Colonic mucosa (tissue), 4 donors: ENCODE data around the gene ARTN. TPM values are rescaled to one million over a fixed set of nuclear protein-coding genes. Genes with fewer than 3 reads are reported as not detected.
A peak's percentile ranks its signal among the peaks of the same experiment; 100 is the strongest.

Experiments
- DNase-seq: peaks from one replicate; pipeline ENCODE4 v3.0.0-alpha.2; 2020
- H3K27ac ChIP-seq: fragments of 200-600 bp; one replicate; pipeline ENCODE4 v1.8.0; 2021
- H3K27me3 ChIP-seq: fragments of 200-600 bp; one replicate; pipeline ENCODE4 v1.8.0; 2021
- H3K36me3 ChIP-seq: fragments of 200-600 bp; one replicate; pipeline ENCODE4 v1.8.0; 2021
- H3K4me1 ChIP-seq: fragments of 200-600 bp; one replicate; pipeline ENCODE4 v1.8.0; 2021; ENCODE audit warnings: mild to moderate bottlenecking
- H3K4me3 ChIP-seq: fragments of 200-600 bp; one replicate; pipeline ENCODE4 v1.8.0; 2021
- H3K9ac ChIP-seq, 2 donors: one replicate each; pipeline ENCODE4 v1.7.0; 2013; ENCODE audit warnings: control low read depth in 2 of 2, low read depth in 2 of 2, low read length in 2 of 2
- H3K9me3 ChIP-seq: fragments of 200-600 bp; one replicate; pipeline ENCODE4 v1.8.0; 2021
- CTCF ChIP-seq: fragments of 200-600 bp; IDR thresholded peaks from one replicate; pipeline ENCODE4 v1.8.0; 2022; ENCODE audit warnings: antibody characterized with exemption, mild to moderate bottlenecking
- intact Hi-C: fragments of 100-400 bp; cut with DNase I; formaldehyde crosslinking; loops from one replicate; pipeline ENCODE4 v1.14.1; 2022
- total RNA-seq, 2 donors: library from RNA; stranded (reverse); fragmentation: NEBNext Ultra II Directional in 1 of 2; extraction: Animal tissue kit (Norgen Biotek cat#: 25700) in 1 of 2; gene quantifications; one replicate each; pipeline ENCODE4 v1.2.1, GENCODE V29; 2021
- donor health status: healthy.
- donor health status: DM: no; HTN: no; CAD: no.
- donor health status: DM: no; HTN: no; CAD: no.

ARTN gene
- total RNA-seq, 2 donors from 2014 or later: 5.1 to 8.3 TPM

- peak; percentile 83 for DNase-seq
- Histone ChIP-seq H3K9ac (peak overlapping the region in 1 of 2 donors; percentile 72), H3K9me3 (no peaks in the 10 kb centered on the region), H3K27ac (peak overlapping the region; percentile 53), H3K4me1 (peaks cover 28% of the 10 kb centered on the region), H3K27me3 (no peaks in the 10 kb centered on the region), H3K36me3 (no peaks in the 10 kb centered on the region), H3K4me3 (no peak overlapping the region)
- intact Hi-C loops: no loop called here
- no peak for TF ChIP-seq CTCF
Measured at GRCh38 chr1:43981135-43981491, 47.5 kb downstream of the ARTN start.

- no peak for DNase-seq
- H3K4me3 ChIP-seq: no peak overlapping the region
Measured at GRCh38 chr1:43981636-43982035, 48.0 kb downstream of the ARTN start.

DNA sequence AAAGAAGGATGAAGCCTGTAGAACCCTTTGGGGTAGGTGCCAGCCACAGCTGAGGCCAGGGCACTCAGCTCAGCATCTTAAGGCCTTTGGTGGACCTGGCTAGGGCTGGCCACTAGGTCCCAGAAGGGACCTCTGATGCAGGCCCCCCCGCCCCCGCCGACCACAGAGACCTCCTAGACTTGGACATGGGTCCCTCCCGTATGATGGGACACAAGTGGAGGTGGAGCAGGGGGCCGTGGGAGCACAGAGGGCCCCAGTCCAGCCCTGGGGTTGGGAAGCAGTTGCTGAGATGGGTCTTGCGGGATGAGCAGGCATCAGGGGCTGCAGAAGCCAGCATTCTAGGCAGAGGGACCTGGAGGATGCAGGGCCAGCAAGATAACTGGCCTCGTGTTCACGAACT lies 48.6 kb downstream of the ARTN start:
- no peak for TF ChIP-seq CTCF
- H3K27me3 ChIP-seq: no peaks in the 10 kb centered on the region
- intact Hi-C loops: no loop called here
- H3K36me3 ChIP-seq: no peaks in the 10 kb centered on the region
- DNase-seq: no peak
- no peak overlapping the region for H3K27ac ChIP-seq
- peaks cover 19% of the 10 kb centered on the region for H3K4me1 ChIP-seq
- no peaks in the 10 kb centered on the region for H3K9me3 ChIP-seq
- no peak overlapping the region for H3K9ac ChIP-seq
- H3K4me3 ChIP-seq: no peak overlapping the region

More at GRCh38 chr1:43981636-43982035, 48.0 kb downstream of the ARTN start:
- Histone ChIP-seq H3K4me1 (peaks cover 25% of the 10 kb centered on the region), H3K27ac (no peak overlapping the region), H3K27me3 (no peaks in the 10 kb centered on the region), H3K9me3 (no peaks in the 10 kb centered on the region), H3K9ac (no peak overlapping the region), H3K36me3 (no peaks in the 10 kb centered on the region)
- no peak for TF ChIP-seq CTCF
- intact Hi-C loops: no loop called here

GRCh38 chr1:43982808-43983207 lies 49.2 kb downstream of the ARTN start:
- Histone ChIP-seq H3K27me3 (no peaks in the 10 kb centered on the region), H3K27ac (no peak overlapping the region), H3K4me1 (peaks cover 19% of the 10 kb centered on the region), H3K4me3 (no peak overlapping the region), H3K9ac (no peak overlapping the region), H3K9me3 (no peaks in the 10 kb centered on the region), H3K36me3 (no peaks in the 10 kb centered on the region)
- DNase-seq: no peak
- TF ChIP-seq CTCF: no peak
- intact Hi-C loops: no loop called here

DNA sequence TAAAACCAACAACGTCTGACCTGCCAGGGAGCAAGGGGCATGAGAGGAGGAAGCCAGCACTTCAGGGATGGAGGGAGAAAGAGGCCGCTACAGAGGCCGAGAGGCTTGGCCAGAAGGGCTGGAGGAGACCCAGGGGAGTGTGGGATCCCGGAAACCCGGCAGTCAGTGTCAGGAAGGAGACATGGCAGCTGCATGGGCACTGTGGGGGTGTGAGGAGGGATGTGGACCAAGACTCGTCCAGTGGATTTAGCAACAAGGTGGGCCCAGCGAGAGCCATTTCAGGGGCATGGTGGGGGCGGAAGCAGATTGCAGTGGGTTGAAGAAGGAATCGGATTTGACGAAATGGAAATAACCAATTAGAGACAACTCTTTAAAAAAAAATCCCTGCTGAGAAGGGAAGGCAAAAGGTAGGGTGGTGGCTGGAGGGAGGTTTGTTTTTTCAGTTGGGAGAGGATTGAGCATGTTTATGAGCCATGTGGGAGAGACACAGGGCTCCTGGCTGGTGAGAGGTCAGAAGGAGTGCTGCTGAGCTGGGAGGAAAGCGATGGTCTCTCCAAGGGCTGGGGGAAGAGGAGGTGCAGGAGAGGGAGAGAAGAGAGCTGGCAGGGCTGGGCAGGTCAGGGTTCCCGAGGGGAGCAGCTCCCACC lies 49.8 kb downstream of the ARTN start:
- TF ChIP-seq CTCF: no peak
- no peak for DNase-seq
- Histone ChIP-seq H3K4me3 (no peak overlapping the region), H3K4me1 (peaks cover 14% of the 10 kb centered on the region), H3K27ac (no peak overlapping the region), H3K36me3 (no peaks in the 10 kb centered on the region), H3K9ac (no peak overlapping the region), H3K27me3 (no peaks in the 10 kb centered on the region), H3K9me3 (no peaks in the 10 kb centered on the region)
- intact Hi-C loops: no loop called here
